ENCODE data around the gene SLC9C2.

SLC9C2 gene

DNA sequence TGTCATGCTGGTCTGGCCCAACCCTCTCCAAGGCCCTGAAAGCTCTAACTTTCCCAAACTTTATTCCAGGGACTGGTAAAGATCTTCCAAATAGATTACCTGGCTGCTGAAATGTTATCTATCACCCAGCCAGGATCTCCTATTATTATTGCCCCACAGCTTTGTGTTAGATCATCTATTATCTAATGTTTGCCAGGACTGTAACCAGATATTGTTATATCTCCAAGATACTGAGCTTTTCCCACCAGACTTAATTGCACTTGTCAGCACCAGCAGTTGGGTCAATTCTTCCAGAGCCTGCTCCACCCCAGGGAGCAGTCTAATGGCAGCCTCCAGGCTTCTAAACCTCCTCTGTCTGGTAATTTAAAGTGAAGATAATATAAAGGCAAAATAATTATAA lies 66.6 kb downstream of the SLC9C2 start:
- no peak for TF ChIP-seq EZH2phosphoT487 (conservative IDR thresholded peaks at IDR 0.05; ENCODE audit: low read length)
- TF ChIP-seq, protein P1, sequence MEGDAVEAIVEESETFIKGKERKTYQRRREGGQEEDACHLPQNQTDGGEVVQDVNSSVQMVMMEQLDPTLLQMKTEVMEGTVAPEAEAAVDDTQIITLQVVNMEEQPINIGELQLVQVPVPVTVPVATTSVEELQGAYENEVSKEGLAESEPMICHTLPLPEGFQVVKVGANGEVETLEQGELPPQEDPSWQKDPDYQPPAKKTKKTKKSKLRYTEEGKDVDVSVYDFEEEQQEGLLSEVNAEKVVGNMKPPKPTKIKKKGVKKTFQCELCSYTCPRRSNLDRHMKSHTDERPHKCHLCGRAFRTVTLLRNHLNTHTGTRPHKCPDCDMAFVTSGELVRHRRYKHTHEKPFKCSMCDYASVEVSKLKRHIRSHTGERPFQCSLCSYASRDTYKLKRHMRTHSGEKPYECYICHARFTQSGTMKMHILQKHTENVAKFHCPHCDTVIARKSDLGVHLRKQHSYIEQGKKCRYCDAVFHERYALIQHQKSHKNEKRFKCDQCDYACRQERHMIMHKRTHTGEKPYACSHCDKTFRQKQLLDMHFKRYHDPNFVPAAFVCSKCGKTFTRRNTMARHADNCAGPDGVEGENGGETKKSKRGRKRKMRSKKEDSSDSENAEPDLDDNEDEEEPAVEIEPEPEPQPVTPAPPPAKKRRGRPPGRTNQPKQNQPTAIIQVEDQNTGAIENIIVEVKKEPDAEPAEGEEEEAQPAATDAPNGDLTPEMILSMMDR (IDR thresholded peaks at IDR 0.05; ENCODE audit: insufficient read depth, low read length, poor library complexity, severe bottlenecking): no peak
- Histone ChIP-seq H3K27me3 (ENCODE audit: low read length) (no peaks in the 10 kb centered on the region), H2AFZ (ENCODE audit: low read depth, low read length, severe bottlenecking) (no peak overlapping the region), H3F3A (ENCODE audit: insufficient read depth) (no peaks in the 10 kb centered on the region), H3K4me2 (ENCODE audit: low read depth, low read length, poor library complexity, severe bottlenecking) (no peak overlapping the region), H3K9ac (ENCODE audit: low read length) (no peak overlapping the region), H3K27ac (ENCODE audit: low read depth, low read length) (no peak overlapping the region), H4K20me1 (ENCODE audit: low read depth, low read length) (no peaks in the 10 kb centered on the region), H3K9me2 (replicated peaks; ENCODE audit: insufficient read depth, low read length) (peaks cover 3% of the 10 kb centered on the region; the same call in 1 of the 2 replicates), H3K4me3 (ENCODE audit: insufficient read depth, low read length, poor library complexity, severe bottlenecking) (no peak overlapping the region), H3K9me3 (ENCODE audit: insufficient read depth, low read length) (no peaks in the 10 kb centered on the region), H3K79me2 (ENCODE audit: insufficient read depth, low read length) (no peaks in the 10 kb centered on the region), H3K36me3 (ENCODE audit: low read length) (no peaks in the 10 kb centered on the region)

DNA sequence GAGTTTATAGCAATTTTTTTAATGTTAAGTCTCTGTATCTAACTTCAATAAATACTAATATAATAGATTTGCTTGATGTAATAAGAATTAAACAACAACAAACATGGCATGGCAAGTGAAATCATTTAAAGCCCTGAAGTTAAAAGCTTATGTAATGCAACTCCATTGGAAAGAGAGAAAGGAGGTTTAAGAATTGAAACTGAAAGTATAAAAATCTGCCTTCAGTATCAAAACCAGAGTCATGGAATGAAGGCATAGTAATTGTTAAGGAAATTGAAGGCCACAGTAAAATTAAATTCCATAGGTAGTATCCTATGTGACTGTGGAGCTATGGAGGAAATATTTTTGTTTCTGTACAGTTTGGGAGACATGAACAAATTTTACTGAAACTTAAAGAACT lies 70.6 kb downstream of the SLC9C2 start:
- Histone ChIP-seq H3K9me3 (ENCODE audit: insufficient read depth, low read length) (no peaks in the 10 kb centered on the region), H4K20me1 (ENCODE audit: low read depth, low read length) (no peaks in the 10 kb centered on the region), H3K9me2 (replicated peaks; ENCODE audit: insufficient read depth, low read length) (0 out of 2 replicates have a peak, but pooled peaks cover 3% of the 10 kb centered on the region), H3K79me2 (ENCODE audit: insufficient read depth, low read length) (no peaks in the 10 kb centered on the region), H3K27ac (ENCODE audit: low read depth, low read length) (no peak overlapping the region), H2AFZ (ENCODE audit: low read depth, low read length, severe bottlenecking) (no peak overlapping the region), H3K36me3 (ENCODE audit: low read length) (no peaks in the 10 kb centered on the region), H3K9ac (ENCODE audit: low read length) (no peak overlapping the region), H3K4me2 (ENCODE audit: low read depth, low read length, poor library complexity, severe bottlenecking) (no peak overlapping the region), H3K4me3 (ENCODE audit: insufficient read depth, low read length, poor library complexity, severe bottlenecking) (no peak overlapping the region), H3K27me3 (ENCODE audit: low read length) (no peaks in the 10 kb centered on the region), H3F3A (ENCODE audit: insufficient read depth) (no peaks in the 10 kb centered on the region)
- TF ChIP-seq, protein P1 (IDR thresholded peaks at IDR 0.05; ENCODE audit: insufficient read depth, low read length, poor library complexity, severe bottlenecking): no peak
- no peak for TF ChIP-seq EZH2phosphoT487 (conservative IDR thresholded peaks at IDR 0.05; ENCODE audit: low read length)

DNA sequence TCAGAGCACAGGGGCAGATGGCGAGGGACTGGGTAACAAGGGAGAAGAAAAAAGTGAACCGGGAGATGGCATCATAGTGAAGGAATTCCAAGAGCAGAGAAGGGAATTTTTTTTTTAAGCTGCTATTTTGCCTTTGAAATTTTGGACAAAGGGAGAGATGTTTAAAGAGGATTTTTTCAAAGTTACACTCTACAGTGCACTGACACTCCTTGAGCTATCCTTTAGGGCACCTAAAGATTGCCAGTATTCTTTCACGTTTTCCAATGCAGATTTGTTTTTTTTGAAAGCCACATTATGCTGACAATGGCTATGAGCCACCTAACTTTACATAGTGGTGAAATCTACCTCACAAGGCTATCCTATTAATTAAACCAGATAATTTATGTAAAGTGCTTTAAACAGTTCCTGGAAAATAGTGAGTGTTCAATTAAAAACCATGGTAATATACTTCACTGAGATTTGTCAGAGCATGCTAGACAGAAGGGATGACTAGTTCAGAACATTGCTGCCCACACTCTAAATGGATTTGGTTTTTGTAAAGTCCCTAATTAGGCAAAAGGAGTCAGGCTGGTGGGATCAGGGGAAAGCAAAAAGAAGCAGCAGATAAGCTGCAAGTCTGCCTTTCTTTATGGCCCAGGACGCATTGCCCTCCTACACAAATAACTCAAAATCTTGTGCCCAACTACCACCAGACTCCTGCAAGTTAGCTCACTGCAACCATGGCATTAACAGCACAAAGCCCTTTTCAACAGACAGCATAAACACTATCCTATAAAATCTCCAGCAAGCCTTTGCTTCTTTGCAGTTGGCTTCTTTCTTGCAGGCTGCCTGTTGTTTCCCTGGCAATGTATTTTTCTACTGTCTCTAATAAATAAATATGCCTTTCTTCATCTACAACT lies 71.8 kb downstream of the SLC9C2 start:
- Histone ChIP-seq H3K79me2 (ENCODE audit: insufficient read depth, low read length) (no peaks in the 10 kb centered on the region), H3K36me3 (ENCODE audit: low read length) (no peaks in the 10 kb centered on the region), H3F3A (ENCODE audit: insufficient read depth) (no peaks in the 10 kb centered on the region), H3K9ac (ENCODE audit: low read length) (no peak overlapping the region), H3K9me2 (replicated peaks; ENCODE audit: insufficient read depth, low read length) (0 out of 2 replicates have a peak, but pooled peaks cover 3% of the 10 kb centered on the region), H3K27me3 (ENCODE audit: low read length) (no peaks in the 10 kb centered on the region), H3K4me2 (ENCODE audit: low read depth, low read length, poor library complexity, severe bottlenecking) (no peak overlapping the region), H4K20me1 (ENCODE audit: low read depth, low read length) (no peaks in the 10 kb centered on the region), H3K4me3 (ENCODE audit: insufficient read depth, low read length, poor library complexity, severe bottlenecking) (no peak overlapping the region), H2AFZ (ENCODE audit: low read depth, low read length, severe bottlenecking) (no peak overlapping the region), H3K27ac (ENCODE audit: low read depth, low read length) (no peak overlapping the region), H3K9me3 (ENCODE audit: insufficient read depth, low read length) (no peaks in the 10 kb centered on the region)
- TF ChIP-seq, protein P1 (IDR thresholded peaks at IDR 0.05; ENCODE audit: insufficient read depth, low read length, poor library complexity, severe bottlenecking): no peak
- TF ChIP-seq EZH2phosphoT487 (conservative IDR thresholded peaks at IDR 0.05; ENCODE audit: low read length): no peak
